HepG2 (cell line): ENCODE data around the gene ZNF341. TPM values are rescaled to one million over a fixed set of nuclear protein-coding genes. Genes with fewer than 3 reads are reported as not detected.

Experiments
- CTCF ChIP-seq: sonication (generic); formaldehyde crosslinking; IDR thresholded peaks from 2 replicates; pipeline ENCODE4 v1.5.0; 2020; ENCODE audit warnings: mild to moderate bottlenecking, missing genetic modification reagents, moderate library complexity
- FOXC1 ChIP-seq: sonication (generic); formaldehyde crosslinking; IDR thresholded peaks from 2 replicates; pipeline ENCODE4 v1.8.0; 2022; ENCODE audit warnings: mild to moderate bottlenecking, missing genetic modification reagents, borderline replicate concordance
- FOXJ3 ChIP-seq: sonication (generic); formaldehyde crosslinking; IDR thresholded peaks from 2 replicates; pipeline ENCODE4 v1.4.0; 2020; ENCODE audit warnings: missing genetic modification reagents, mild to moderate bottlenecking, borderline replicate concordance
- FOXP1 ChIP-seq, 2 experiments: fragments of 450-650 bp in 1 of 2; IDR thresholded peaks; 2 replicates each; pipeline ENCODE4 v1.6.1; 2017 to 2018; ENCODE audit warnings: antibody characterized with exemption in 1 of 2
- HNRNPLL ChIP-seq: fragments of 200-400 bp; formaldehyde crosslinking; IDR thresholded peaks from 2 replicates; pipeline ENCODE4 v1.6.1; 2017; ENCODE audit warnings: mild to moderate bottlenecking, low read depth, low read length; ENCODE audit not compliant: poor library complexity, severe bottlenecking
- NFE2L2 ChIP-seq: fragments of 150-350 bp; IDR thresholded peaks from 2 replicates; pipeline ENCODE4 v1.6.1; 2014; ENCODE audit warnings: low read length
- RAD51 ChIP-seq: fragments of 450-650 bp; IDR thresholded peaks from 2 replicates; pipeline ENCODE4 v1.6.1; 2016; ENCODE audit warnings: borderline replicate concordance
- SAFB2 ChIP-seq: sonication (generic); formaldehyde crosslinking; IDR thresholded peaks from 2 replicates; pipeline ENCODE4 v1.5.1; 2020; ENCODE audit warnings: missing genetic modification reagents, low read depth, mild to moderate bottlenecking, borderline replicate concordance
- SIX4 ChIP-seq: sonication (generic); formaldehyde crosslinking; IDR thresholded peaks from 2 replicates; pipeline ENCODE4 v1.4.0; 2020; ENCODE audit warnings: missing genetic modification reagents
- SKI ChIP-seq: fragments of 450-650 bp; IDR thresholded peaks from one replicate; pipeline ENCODE4 v1.6.1; 2018; ENCODE audit warnings: mild to moderate bottlenecking; ENCODE audit not compliant: partially characterized antibody
- SMC3 ChIP-seq: IDR thresholded peaks from 2 replicates; pipeline ENCODE4 v1.6.1; 2011; ENCODE audit warnings: low read length, improper control_type of control experiment
- ZNF160 ChIP-seq: sonication (generic); formaldehyde crosslinking; IDR thresholded peaks from 2 replicates; pipeline ENCODE4 v1.8.0; 2022; ENCODE audit warnings: mild to moderate bottlenecking, inconsistent platforms, missing genetic modification reagents
- ZNF337 ChIP-seq: sonication (generic); formaldehyde crosslinking; IDR thresholded peaks from 2 replicates; pipeline ENCODE4 v1.5.1; 2020; ENCODE audit warnings: missing genetic modification reagents, low read depth, mild to moderate bottlenecking, borderline replicate concordance
- ZNF343 ChIP-seq: sonication (generic); formaldehyde crosslinking; IDR thresholded peaks from 2 replicates; pipeline ENCODE4 v1.4.0; 2020; ENCODE audit warnings: mild to moderate bottlenecking, missing genetic modification reagents
- ZNF430 ChIP-seq: sonication (generic); formaldehyde crosslinking; IDR thresholded peaks from 2 replicates; pipeline ENCODE4 v1.9.0; 2021; ENCODE audit warnings: mild to moderate bottlenecking, missing genetic modification reagents
- ZNF496 ChIP-seq: sonication (generic); formaldehyde crosslinking; IDR thresholded peaks from 2 replicates; pipeline ENCODE4 v1.8.1; 2023; ENCODE audit warnings: mild to moderate bottlenecking, moderate library complexity, missing genetic modification reagents; ENCODE audit not compliant: insufficient replicate concordance
- ZNF563 ChIP-seq: sonication (generic); formaldehyde crosslinking; IDR thresholded peaks from 2 replicates; pipeline ENCODE4 v1.8.0; 2022; ENCODE audit warnings: mild to moderate bottlenecking, moderate library complexity, missing genetic modification reagents
- ZNF660 ChIP-seq: sonication (generic); formaldehyde crosslinking; IDR thresholded peaks from 2 replicates; pipeline ENCODE4 v1.5.1; 2020; ENCODE audit warnings: mild to moderate bottlenecking, low read depth, missing genetic modification reagents, borderline replicate concordance
- polyA plus RNA-seq, 8 experiments: library from polyadenylated mRNA; depleted of rRNA in 3 of 8; stranded (reverse) in 7 of 8; unstranded in 1 of 8; fragments of >200 nt; fragmentation: Illumina TruSeq in 4 of 8; extraction: Trizol in 4 of 8; gene quantifications; 2 replicates each; pipeline versions ENCODE4 v1.2.1 to v1.2.3, GENCODE V29; 2011 to 2016; ENCODE audit warnings: low read depth in 4 of 8, missing spikeins in 1 of 8, mixed read lengths in 1 of 8; ENCODE audit not compliant: insufficient read depth in 1 of 8
- total RNA-seq, 5 experiments: library from RNA; depleted of rRNA; stranded (reverse); fragments of >200 nt; fragmentation: Illumina TruSeq; extraction: Trizol; gene quantifications; 2 replicates each; pipeline ENCODE4 v1.2.3, GENCODE V29; 2016; ENCODE audit warnings: low read depth in 1 of 5
- TF ChIP-seq, protein P1 (sequence below), 2 experiments: sonication (generic) in 1 of 2; formaldehyde crosslinking in 1 of 2; IDR thresholded peaks; 2 replicates each; pipeline versions ENCODE4 v1.6.1 to v1.9.0; 2014 to 2022; ENCODE audit warnings: antibody characterized with exemption in 1 of 2, borderline replicate concordance in 1 of 2, inconsistent platforms in 1 of 2, low read depth in 1 of 2, missing genetic modification reagents in 1 of 2
- TF ChIP-seq, protein P2 (sequence below): sonication (generic); formaldehyde crosslinking; IDR thresholded peaks from 2 replicates; pipeline ENCODE4 v1.4.0; 2020; ENCODE audit warnings: mild to moderate bottlenecking, missing genetic modification reagents

Gene ZNF341
- total and polyA plus RNA-seq, 2 of the 13 experiments (the other 11 are each of a cell fraction or from before 2014, with no cell fraction given): 1.1 to 2.2 TPM

DNA sequence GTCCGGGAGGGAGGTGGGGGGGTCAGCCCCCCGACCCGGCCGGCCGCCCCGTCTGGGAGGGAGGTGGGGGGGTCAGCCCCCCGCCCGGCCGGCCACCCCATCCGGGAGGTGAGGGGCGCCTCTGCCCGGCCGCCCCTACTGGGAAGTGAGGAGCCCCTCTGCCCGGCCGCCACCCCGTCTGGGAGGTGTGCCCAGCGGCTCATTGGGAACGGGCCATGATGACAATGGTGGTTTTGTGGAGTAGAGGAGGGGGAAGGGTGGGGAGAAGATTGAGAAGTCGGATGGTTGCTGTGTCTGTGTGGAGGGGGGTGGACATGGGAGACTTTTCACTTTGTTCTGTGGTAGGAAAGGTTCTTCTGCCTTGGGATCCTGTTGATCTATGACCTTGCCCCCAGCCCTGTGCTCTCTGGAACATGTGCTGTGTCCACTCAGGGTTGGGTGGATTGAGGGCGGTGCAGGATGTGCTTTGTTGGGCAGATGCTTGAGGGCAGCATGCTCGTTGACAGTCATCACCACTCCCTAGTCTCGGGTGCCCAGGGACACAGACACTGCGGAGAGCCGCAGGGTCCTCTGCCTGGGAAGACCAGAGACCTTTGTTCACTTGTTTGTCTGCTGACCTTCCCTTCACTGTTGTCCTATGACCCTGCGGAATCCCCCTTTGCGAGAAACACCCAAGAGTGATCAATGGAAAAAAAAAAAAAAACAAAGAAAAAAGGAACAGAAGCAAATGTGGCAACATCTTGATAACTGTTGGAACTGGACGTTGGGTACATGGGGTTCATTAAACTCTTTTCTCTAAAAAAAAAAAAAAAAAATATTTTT lies 30.0 kb upstream of the ZNF341 start (continued):
- TF ChIP-seq SIX4 (CRISPR knock-in tag) (peak; percentile 74; the same call in 1 of the 2 replicates), NFE2L2 (no peak), SMC3 (no peak), HNRNPLL (no peak), FOXC1 (CRISPR knock-in tag) (peak; percentile 92; the same call in 1 of the 2 replicates), ZNF337 (peak; percentile 72; the same call in 1 of the 2 replicates), ZNF343 (CRISPR knock-in tag) (no peak), ZNF160 (CRISPR knock-in tag) (0 out of 2 replicates have a peak, but pooled peaks have one; percentile 57), SKI (no peak), RAD51 (no peak), ZNF660 (CRISPR knock-in tag) (no peak), ZNF430 (CRISPR knock-in tag) (peak; percentile 90; the same call in 1 of the 2 replicates), FOXP1 (IDR thresholded peaks at IDR 0.05) (no peak), FOXP1 (CRISPR knock-in tag; IDR thresholded peaks at IDR 0.05) (peak; percentile 74; the same call in 1 of the 2 replicates), ZNF563 (CRISPR knock-in tag) (peak; percentile 76; the same call in 1 of the 2 replicates), ZNF496 (CRISPR knock-in tag) (no peak), FOXJ3 (peak; percentile 78; the same call in 1 of the 2 replicates), CTCF (CRISPR knock-in tag) (peak; percentile 48), SAFB2 (CRISPR knock-in tag) (no peak)
- TF ChIP-seq, protein P1, sequence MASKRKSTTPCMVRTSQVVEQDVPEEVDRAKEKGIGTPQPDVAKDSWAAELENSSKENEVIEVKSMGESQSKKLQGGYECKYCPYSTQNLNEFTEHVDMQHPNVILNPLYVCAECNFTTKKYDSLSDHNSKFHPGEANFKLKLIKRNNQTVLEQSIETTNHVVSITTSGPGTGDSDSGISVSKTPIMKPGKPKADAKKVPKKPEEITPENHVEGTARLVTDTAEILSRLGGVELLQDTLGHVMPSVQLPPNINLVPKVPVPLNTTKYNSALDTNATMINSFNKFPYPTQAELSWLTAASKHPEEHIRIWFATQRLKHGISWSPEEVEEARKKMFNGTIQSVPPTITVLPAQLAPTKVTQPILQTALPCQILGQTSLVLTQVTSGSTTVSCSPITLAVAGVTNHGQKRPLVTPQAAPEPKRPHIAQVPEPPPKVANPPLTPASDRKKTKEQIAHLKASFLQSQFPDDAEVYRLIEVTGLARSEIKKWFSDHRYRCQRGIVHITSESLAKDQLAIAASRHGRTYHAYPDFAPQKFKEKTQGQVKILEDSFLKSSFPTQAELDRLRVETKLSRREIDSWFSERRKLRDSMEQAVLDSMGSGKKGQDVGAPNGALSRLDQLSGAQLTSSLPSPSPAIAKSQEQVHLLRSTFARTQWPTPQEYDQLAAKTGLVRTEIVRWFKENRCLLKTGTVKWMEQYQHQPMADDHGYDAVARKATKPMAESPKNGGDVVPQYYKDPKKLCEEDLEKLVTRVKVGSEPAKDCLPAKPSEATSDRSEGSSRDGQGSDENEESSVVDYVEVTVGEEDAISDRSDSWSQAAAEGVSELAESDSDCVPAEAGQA (IDR thresholded peaks at IDR 0.05; ENCODE audit: low read depth): no peak
- TF ChIP-seq, protein P1 (CRISPR knock-in tag; IDR thresholded peaks at IDR 0.05; ENCODE audit: borderline replicate concordance): no peak
- TF ChIP-seq, protein P2, sequence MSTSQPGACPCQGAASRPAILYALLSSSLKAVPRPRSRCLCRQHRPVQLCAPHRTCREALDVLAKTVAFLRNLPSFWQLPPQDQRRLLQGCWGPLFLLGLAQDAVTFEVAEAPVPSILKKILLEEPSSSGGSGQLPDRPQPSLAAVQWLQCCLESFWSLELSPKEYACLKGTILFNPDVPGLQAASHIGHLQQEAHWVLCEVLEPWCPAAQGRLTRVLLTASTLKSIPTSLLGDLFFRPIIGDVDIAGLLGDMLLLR: no peak
